DMS 273 treated with DMSO at 0.1 percent for 48 hours (cell line): ENCODE data around the gene PRR18.

Experiments
- DNase-seq: peaks from one replicate; lab custom pipeline; 2025; lab: John Stamatoyannopoulos, UW

Gene PRR18

GRCh38 chr6:166274739-166275370 is 33.3 kb downstream of the PRR18 start:
- DNase-seq, result no peak

DNA sequence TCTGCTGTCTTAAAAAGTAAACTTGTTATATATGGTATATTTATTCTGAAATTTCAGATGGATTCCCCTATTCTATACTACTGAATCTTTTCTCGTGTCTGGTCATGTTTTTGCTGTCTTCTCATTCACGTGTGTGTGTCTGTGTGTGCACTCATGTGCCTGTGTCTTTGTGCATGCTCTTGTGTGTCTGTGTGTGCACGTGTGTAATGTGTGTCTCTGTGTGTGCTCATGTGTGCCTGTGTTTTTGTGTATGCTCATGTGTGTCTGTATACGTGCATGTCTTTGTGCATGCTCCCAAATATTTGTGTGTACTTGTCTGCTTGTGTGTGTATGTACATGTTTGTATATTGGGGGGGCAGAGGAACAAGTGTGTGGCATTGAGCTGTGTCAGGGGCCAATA is 34.0 kb downstream of the PRR18 start:
- no peak for DNase-seq

DNA sequence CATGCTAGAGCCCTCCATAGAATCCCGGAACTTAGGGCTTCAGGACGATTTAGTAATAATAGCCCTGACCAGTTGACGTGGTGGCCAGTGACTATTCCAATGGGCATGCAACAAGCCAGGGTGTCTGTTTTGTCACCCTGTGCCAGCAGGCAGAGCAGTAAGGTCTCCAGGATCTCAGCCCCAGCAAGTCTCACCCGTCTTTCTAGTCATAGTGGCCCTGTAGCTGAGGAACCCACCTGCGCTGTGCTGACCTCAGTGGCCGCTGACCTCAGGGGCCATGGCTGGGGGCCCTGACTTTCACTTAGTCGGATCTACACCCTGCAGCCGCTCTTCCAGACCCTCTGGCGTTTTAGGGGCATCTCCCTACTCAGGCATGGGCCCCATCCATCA is 36.8 kb downstream of the PRR18 start:
- no peak for DNase-seq

DNA sequence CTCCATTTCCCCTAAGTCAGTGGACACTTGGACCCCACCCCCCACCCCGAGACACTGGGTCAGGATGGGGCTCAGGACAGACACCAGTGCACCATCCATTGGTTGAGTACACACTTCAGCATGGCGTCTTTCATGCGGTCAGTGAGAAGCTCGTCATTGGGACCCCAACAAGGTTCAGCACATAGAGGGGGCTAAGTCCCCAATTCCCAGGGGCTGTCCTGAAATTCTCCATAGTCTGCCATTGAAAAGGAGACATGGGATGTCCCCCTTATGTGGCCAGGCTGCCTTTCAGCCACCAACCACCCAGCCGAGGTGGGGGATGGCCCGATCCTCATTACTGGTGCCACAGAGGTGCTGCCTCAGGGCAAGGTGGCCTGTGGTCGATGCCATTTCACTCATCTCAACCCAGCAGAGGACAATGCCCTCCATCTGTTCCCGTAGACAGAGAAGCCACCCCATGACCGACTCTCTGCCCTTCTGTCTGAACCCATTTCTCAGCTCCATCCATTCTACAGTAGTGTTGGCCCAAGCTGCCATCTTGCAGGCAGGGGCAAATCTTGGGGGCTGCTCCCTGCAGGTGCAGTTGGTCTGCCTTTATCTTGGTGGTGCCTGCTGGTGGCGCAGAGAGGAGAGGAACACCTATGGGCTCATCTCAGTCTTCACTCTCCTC is 37.4 kb downstream of the PRR18 start:
- no peak for DNase-seq

DNA sequence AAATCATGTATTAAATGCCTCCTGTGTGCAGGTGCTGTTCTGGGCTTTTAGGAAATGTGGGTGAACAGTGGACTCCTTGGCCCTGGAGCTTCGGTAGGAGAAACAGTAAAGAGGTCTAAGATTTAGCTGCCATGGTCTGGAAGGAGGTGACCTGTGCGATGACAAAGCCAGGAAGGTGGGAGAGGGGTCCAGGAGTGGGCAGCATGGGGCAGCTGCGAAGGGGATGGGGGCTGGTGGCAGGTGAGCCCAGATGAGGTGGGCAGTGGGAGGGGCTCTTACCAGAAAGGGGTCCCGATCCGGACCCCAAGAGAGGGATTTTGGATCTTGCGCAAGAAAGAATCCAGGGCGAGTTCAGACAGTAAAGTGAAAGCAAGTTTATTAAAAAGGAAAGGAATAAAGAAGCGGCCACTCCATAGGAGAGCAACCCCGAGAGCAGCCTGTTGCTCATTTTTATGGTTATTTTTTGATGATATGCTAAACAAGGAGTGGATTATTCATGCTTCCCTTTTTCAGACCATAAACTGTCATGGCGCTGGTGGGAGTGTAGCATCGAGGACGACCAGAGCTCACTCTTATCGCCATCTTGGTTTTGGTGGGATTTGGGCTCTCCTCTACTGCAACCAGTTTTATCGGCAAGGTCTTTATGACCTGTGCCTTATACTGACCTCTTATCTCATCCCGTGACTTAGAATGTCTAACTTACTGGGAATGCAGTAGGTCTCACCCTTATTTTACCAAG is 38.7 kb downstream of the PRR18 start:
- no peak for DNase-seq

GRCh38 chr6:166268431-166268830 is 39.8 kb downstream of the PRR18 start:
- DNase-seq, result no peak

DNA sequence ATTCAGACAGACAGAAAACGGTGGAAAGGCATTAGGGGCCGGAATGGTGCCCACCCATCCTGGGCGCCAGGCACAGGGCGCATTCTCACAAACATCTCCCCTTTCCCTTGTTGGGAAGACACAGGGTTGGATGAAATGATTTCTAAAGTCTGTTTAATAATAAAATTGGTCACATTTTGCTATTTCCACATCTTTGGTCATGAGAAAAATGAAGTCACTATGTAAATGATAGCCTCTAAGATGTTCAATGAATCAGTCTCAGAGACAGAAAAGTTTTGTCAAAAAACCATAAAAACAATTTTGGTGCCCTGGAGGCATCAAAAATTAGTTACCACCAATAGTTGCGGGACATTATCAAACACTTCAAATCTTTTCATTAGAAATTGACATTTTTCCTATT is 40.7 kb downstream of the PRR18 start:
- DNase-seq, result no peak

GRCh38 chr6:166266336-166266735 is 41.9 kb downstream of the PRR18 start:
- DNase-seq, result no peak

DNA sequence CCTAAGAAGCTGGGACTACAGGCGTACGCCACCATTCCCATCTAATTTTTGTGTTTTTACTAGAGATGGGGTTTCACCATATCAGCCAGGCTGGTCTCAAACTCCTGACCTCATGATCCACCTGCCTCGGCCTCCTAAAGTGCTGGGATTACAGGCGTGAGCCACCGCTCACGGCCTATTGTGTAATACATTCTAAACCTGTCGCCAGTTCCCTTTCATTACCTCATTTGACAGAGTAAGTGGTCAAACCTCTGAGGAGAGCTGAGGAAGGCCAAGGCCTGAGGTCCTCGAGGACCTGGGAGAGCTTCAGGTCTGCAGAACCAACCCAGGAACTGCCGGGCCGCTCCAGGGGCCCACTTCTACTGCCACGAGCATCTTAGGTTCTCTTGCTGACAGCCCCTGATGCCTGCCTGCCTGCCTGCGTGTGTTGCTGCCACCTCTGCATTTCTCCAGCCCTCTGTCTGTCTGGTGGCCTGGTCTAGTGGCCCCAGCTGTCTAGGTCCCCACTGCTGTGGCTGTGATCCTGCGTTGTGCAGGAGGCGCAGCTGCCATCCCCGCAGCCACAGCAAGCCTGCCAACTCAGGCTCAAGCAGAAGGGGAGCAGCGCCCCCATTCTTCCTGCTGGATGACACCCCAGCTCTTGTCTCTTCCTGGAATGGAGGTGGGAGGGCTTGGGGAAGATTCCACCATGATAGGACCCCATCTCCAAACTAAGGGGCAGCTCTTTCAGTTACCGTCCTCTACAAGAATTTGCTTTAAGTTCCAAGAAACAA is 45.3 kb downstream of the PRR18 start:
- DNase-seq, result no peak

DNA sequence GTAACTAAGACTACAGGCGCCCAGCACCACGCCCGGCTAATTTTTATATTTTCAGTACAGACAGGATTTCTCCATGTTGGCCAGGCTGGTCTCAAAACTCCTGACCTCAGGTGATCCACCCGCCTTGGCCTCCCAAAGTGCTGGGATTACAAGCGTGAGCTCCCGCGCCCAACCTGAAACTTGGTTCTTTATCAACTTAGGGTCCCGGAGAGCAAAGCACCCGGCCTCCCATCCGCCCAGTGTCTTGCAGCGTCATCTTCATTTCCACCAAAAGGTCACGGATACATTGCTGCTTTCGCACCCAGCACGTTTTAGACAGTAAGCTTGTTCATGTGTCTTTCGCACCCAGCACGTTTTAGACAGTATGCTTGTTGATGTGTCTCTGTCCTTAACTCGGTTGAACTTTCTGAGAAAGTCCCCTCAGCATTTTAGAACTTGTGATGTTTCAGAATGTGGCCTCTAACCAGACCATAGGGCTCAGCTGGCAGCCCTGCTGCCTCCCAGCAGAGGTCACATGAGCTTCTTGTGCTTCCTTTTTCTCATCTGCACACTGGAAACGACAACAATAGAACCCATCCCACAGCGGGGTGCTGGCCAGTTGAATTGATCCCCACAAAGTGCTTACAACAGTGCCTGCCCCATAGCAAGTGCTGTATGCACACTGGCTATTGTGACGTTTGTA is 48.8 kb downstream of the PRR18 start:
- DNase-seq, result no peak

GRCh38 chr6:166258854-166259276 is 49.3 kb downstream of the PRR18 start:
- no peak for DNase-seq

- no peak for DNase-seq
Observed at GRCh38 chr6:166257911-166258318, 50.3 kb downstream of the PRR18 start.
